GM18508 (cell line): ENCODE measurements around the gene FIBCD1.

Experiments
- ATAC-seq: cut with Tn5 transposase; IDR thresholded peaks from one replicate; pipeline ENCODE4 v1.9.1; 2021; ENCODE audit warnings: moderate number of reproducible peaks; ENCODE audit not compliant: insufficient read depth, unreplicated experiment

FIBCD1 gene

GRCh38 chr9:130899051-130899748 lies 39.8 kb downstream of the FIBCD1 start:
- ATAC-seq, result no peak

GRCh38 chr9:130898552-130898852 lies 40.5 kb downstream of the FIBCD1 start:
- ATAC-seq, result no peak

- ATAC-seq, result no peak
These were observed 41.0 kb downstream of the FIBCD1 start for GRCh38 chr9:130897848-130898551.

- ATAC-seq, result no peak
These were observed 41.8 kb downstream of the FIBCD1 start for GRCh38 chr9:130897105-130897751.

- no peak for ATAC-seq
These were observed 42.6 kb downstream of the FIBCD1 start, which contains the start of gene QRFP for GRCh38 chr9:130896233-130897014. TSS of gene QRFP (minus strand) at chr9:130896812. CDS start at chr9:130893838, 2,974 bp downstream.

GRCh38 chr9:130895481-130896232 lies 43.4 kb downstream of the FIBCD1 start:
- no peak for ATAC-seq

GRCh38 chr9:130895038-130895437 lies 44.0 kb downstream of the FIBCD1 start:
- ATAC-seq, result no peak

GRCh38 chr9:130894546-130894945 lies 44.5 kb downstream of the FIBCD1 start:
- no peak for ATAC-seq

GRCh38 chr9:130893341-130894101 lies 45.5 kb downstream of the FIBCD1 start:
- ATAC-seq, result no peak

GRCh38 chr9:130892477-130893304 lies 46.4 kb downstream of the FIBCD1 start:
- ATAC-seq, result no peak

- ATAC-seq, result no peak
These were observed 47.2 kb downstream of the FIBCD1 start for GRCh38 chr9:130891688-130892476.

GRCh38 chr9:130890870-130891687 lies 48.0 kb downstream of the FIBCD1 start:
- ATAC-seq, result no peak

GRCh38 chr9:130890124-130890523 lies 48.9 kb downstream of the FIBCD1 start:
- ATAC-seq, result no peak

- no peak for ATAC-seq
These were observed 50.7 kb downstream of the FIBCD1 start for GRCh38 chr9:130888146-130888885.

GRCh38 chr9:130887494-130888144 lies 51.4 kb downstream of the FIBCD1 start:
- no peak for ATAC-seq

- ATAC-seq, result no peak
These were observed 52.1 kb downstream of the FIBCD1 start for GRCh38 chr9:130886981-130887380.
